Measurements from ENCODE around the gene CD209.

GRCh38 chr19:7783991-7784423 lies 36.7 kb upstream of the CD209 start:
- no peak for TF ChIP-seq POLR2A (IDR thresholded peaks at IDR 0.05)
- TF ChIP-seq CTCF (IDR thresholded peaks at IDR 0.05) = no peak

Measured in uterus (tissue), 2 donors.